Ascending aorta (tissue), 2 donors: ENCODE measurements around the gene RHOB. TPM values are rescaled to one million over a fixed set of nuclear protein-coding genes. Genes with fewer than 3 reads are reported as not detected.
"Not testable (repeated sequence)": the region's sequence is repeated elsewhere in the genome, so short reads cannot be mapped to it uniquely, and the experiment has no call there.

Experiments
- DNase-seq, 2 donors: peaks; one replicate each; pipeline ENCODE4 v3.0.0-alpha.2; 2019; ENCODE audit warnings: low spot score in 2 of 2
- H3K27ac ChIP-seq, 2 donors: fragments of 200-600 bp; sonication (generic); one replicate each; pipeline ENCODE4 v1.5.1; 2016 to 2017; ENCODE audit warnings: mild to moderate bottlenecking in 1 of 2
- H3K27me3 ChIP-seq: fragments of 200-600 bp; sonication (generic); one replicate; pipeline ENCODE4 v1.5.1; 2017
- H3K36me3 ChIP-seq, 2 donors: fragments of 200-600 bp; sonication (generic); one replicate each; pipeline ENCODE4 v1.5.1; 2016
- H3K4me1 ChIP-seq, 2 donors: fragments of 200-600 bp; sonication (generic); one replicate each; pipeline ENCODE4 v1.5.1; 2016 to 2017; ENCODE audit warnings: mild to moderate bottlenecking in 1 of 2
- H3K4me3 ChIP-seq, 2 donors: fragments of 200-600 bp; sonication (generic); one replicate each; pipeline ENCODE4 v1.5.1; 2016 to 2017; ENCODE audit warnings: mild to moderate bottlenecking in 1 of 2
- H3K9me3 ChIP-seq, 2 donors: fragments of 200-600 bp; sonication (generic); one replicate each; pipeline ENCODE4 v1.5.1; 2016
- intact Hi-C: fragments of 100-400 bp; cut with DNase I; formaldehyde crosslinking; loops from one replicate; pipeline ENCODE4 v1.15.1; 2023
- total RNA-seq: library from RNA; depleted of rRNA; stranded (reverse); fragments of >200 nt; gene quantifications from one replicate; pipeline ENCODE4 v1.1.0, GENCODE V29; 2016
- TF ChIP-seq, protein P1 (sequence below), 3 experiments: fragments of 200-600 bp in 2 of 3; fragments of 450-650 bp in 1 of 3; sonication (generic) in 2 of 3; IDR thresholded peaks; one replicate each; pipeline ENCODE4 v1.5.1; 2016 to 2019; ENCODE audit warnings: antibody characterized with exemption in 3 of 3, mild to moderate bottlenecking in 1 of 3, moderate library complexity in 1 of 3

The RHOB gene
- total RNA-seq, 1 donor from 2014 or later = 3,143 TPM

DNA sequence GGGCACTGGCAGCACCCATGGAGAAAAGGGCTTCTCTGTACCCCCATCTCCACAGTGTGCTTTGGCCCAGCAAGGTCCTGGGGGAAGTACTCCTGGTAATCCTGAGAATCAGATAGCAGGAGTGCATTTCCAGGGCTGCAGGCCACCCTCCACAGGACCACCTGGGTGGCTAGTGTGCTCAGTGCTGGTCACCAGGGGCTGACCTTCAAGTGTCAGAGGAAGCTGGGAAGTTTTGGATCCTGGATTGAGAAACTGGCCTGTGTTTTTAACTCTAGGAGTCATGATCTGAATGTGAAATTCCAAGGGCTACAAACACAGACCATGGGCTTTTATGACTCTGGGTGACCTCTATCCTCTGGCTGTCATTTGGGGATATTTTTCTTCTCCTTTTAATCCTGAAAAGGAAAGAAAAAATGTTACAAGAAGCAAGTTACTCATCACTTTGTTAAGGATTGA is 9.3 kb downstream of the RHOB start:
- no peaks in the 10 kb centered on the region for H3K36me3 ChIP-seq
- peak overlapping the region; percentile 60 to 76 for H3K27ac ChIP-seq
- no peak overlapping the region for H3K4me3 ChIP-seq
- H3K27me3 ChIP-seq = no peaks in the 10 kb centered on the region
- H3K4me1 ChIP-seq = peaks cover 0 to under 1% of the 10 kb centered on the region in 2 donors
- H3K9me3 ChIP-seq = no peaks in the 10 kb centered on the region
- TF ChIP-seq, protein P1, sequence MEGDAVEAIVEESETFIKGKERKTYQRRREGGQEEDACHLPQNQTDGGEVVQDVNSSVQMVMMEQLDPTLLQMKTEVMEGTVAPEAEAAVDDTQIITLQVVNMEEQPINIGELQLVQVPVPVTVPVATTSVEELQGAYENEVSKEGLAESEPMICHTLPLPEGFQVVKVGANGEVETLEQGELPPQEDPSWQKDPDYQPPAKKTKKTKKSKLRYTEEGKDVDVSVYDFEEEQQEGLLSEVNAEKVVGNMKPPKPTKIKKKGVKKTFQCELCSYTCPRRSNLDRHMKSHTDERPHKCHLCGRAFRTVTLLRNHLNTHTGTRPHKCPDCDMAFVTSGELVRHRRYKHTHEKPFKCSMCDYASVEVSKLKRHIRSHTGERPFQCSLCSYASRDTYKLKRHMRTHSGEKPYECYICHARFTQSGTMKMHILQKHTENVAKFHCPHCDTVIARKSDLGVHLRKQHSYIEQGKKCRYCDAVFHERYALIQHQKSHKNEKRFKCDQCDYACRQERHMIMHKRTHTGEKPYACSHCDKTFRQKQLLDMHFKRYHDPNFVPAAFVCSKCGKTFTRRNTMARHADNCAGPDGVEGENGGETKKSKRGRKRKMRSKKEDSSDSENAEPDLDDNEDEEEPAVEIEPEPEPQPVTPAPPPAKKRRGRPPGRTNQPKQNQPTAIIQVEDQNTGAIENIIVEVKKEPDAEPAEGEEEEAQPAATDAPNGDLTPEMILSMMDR (IDR thresholded peaks at IDR 0.05) = no peak
- DNase-seq = peak in 1 of 2 donors; percentile 61
- intact Hi-C loops = loop anchor here (5.0 to 10.0 kb wide), 2 partner anchors 59 to 121 kb away; no protein-coding TSS in a partner anchor

DNA sequence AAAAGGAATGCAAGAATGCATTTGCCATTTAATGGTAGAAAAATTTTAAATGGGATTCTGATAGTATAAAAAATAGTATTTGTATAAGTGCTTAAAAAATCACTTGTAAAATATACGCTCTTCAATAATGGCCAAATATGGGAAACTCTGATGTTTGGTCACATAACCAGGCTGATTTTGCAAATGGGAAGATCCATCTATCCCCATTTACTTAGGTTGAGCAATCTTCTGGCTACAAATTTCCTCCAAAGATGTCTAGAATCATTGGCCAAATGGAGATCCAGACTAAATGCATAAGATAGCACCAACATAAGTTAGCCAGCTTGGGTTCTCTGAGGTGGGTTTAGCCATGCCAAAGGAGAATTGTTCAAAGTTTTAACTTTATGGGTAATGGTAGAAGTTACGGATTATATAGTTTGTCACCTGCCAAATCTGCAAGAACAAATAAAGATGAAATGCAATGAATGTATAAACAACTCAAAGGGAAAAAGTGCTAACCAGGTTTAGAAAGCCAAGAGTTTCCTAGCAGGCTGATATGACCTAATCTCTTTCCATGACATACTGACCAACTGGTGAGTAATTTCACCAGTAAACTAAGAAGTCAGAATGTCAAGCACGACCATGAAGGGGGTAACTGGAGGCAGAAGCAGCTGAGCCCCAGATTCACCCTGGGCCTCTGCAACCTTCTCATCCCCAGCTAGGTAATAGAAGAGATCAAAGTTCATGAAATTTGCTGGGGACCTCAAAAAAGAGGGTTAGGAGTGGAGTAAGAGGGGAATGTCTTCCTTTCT is 10.0 kb downstream of the RHOB start:
- DNase-seq = peak in 1 of 2 donors; percentile 54
- no peaks in the 10 kb centered on the region for H3K27me3 ChIP-seq
- intact Hi-C loops = loop anchor here (5.0 to 10.0 kb wide), 2 partner anchors 58 to 120 kb away; no protein-coding TSS in a partner anchor
- H3K36me3 ChIP-seq = no peaks in the 10 kb centered on the region
- H3K9me3 ChIP-seq = no peaks in the 10 kb centered on the region
- no peaks in the 10 kb centered on the region for H3K4me1 ChIP-seq
- TF ChIP-seq, protein P1 (IDR thresholded peaks at IDR 0.05) = no peak
- H3K4me3 ChIP-seq = no peak overlapping the region
- H3K27ac ChIP-seq = peak overlapping the region; percentile 60 to 76

DNA sequence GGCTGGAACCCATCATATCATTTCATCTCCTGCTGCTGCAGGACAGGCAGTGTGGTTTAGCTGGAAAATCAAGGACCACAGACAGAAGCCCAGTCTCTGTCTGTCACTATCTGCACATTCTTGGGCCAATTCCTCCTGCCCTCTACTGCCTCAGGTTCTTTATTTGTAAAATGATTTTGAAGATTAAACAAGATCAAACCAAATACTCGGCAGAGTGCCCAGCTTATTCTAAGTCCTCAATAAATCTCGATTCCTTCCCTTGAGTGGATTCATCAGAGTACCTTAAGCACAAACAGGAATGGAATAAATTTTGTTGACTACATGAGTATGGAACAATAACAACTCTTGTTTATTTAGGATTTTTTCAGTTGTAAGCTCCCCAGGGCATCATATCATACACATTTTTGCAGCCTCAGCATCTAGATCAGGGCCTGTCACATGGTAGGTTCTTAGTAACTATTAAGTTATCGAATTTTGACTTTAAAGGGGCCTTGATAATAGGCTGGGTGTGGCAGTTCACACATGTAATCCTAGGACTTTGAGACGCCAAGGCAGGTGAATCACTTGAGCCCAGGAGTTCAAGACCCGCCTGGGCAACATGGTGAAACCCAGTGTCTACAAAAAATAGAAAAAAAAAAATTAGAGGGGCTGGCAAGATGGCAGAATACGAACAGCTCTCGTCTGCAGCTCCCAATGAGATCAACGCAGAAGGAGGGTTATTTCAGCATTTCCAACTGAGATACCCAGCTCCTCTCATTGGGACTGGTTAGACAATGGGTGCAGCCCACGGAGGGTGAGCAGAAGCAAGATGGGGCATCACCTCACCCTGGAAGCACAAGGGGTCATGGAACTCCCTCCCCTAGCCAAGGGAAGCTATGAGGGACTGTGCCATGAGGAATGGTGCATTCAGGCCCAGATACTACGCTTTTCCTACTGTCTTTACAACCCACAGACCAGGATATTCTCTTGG is 11.1 kb downstream of the RHOB start:
- H3K9me3 ChIP-seq = no peaks in the 10 kb centered on the region
- intact Hi-C loops = loop anchor here (5.0 to 10.0 kb wide), 2 partner anchors 57 to 119 kb away; no protein-coding TSS in a partner anchor
- no peak overlapping the region for H3K4me3 ChIP-seq
- TF ChIP-seq, protein P1 (IDR thresholded peaks at IDR 0.05) = no peak
- DNase-seq = peak in 1 of 2 donors; percentile 44
- H3K27ac ChIP-seq = peak overlapping the region in 1 of 2 donors; percentile 30
- H3K27me3 ChIP-seq = no peaks in the 10 kb centered on the region
- H3K36me3 ChIP-seq = no peaks in the 10 kb centered on the region
- no peaks in the 10 kb centered on the region for H3K4me1 ChIP-seq

DNA sequence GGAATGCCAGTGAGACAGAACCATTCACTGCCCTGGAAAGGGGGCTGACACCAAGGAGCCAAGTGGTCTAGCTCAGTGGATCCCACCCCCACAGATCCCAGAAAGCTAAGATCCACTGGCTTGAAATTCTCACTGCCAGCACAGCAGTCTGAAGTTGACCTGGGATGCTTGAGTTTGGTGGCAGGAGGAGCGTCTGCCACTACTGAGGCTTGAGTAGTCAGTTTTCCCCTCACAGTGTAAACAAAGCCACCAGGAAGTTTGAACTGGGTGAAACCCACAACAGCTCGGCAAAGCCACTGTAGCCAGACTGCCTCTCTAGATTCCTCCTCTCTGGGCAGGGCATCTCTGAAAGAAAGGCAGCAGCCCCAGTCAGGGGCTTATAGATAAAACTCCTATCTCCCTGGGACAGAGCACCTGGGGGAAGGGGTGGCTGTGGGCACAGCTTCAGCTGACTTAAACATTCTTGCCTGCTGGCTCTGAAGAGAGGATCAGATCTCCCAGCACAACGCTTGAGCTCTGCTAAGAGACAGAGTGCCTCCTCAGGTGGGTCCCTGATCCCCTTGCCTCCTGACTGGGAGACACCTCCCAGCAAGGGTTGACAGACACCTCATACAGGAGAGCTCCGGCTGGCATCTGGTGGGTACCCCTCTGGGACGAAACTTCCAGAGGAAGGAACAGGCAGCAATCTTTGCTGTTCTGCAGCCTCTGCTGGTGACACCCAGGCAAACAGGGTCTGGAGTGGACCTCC is 12.0 kb downstream of the RHOB start:
- not testable (repeated sequence) for H3K27me3 ChIP-seq, H3K27ac ChIP-seq, H3K4me1 ChIP-seq, H3K4me3 ChIP-seq, H3K9me3 ChIP-seq, H3K36me3 ChIP-seq
- intact Hi-C loops = loop anchor here (5.0 to 10.0 kb wide), 2 partner anchors 56 to 118 kb away; no protein-coding TSS in a partner anchor
- peak in 1 of 2 donors; percentile 58 for DNase-seq

DNA sequence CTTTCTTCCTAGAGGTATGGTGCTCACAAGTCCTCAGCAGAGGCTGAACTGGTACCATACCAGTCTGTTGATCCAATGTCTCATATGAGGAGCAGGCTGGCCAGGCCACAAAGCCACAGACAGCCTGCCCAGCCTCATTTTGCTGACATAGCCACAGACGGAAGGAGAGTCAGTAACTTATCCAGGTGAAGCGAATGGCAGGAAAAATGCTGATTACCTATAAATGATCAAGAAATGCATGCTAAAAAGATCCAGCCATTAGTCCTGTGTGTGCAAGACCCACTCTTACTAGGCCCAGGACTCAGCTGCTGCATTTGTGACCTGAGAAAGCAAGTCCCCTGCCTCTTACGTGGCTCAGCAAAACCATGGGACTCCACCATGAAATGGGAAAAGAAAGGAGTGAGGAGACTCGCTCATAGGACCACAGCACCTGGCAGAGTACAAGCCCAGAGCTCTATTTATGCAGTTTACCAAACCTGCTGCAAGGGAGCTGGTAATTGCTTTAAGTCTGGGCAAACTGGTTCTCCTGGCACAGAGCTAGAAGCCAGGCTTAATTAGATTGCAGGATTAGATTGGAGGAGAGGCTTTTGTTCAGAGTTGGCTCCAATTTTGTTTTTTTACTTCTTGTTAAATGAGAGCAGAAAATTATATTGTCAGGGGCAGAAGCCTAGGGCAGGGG is 19.0 kb downstream of the RHOB start:
- H3K36me3 ChIP-seq = no peaks in the 10 kb centered on the region
- intact Hi-C loops = no loop called here
- TF ChIP-seq, protein P1 (IDR thresholded peaks at IDR 0.05) = no peak
- H3K4me1 ChIP-seq = no peaks in the 10 kb centered on the region
- no peak overlapping the region for H3K4me3 ChIP-seq
- no peaks in the 10 kb centered on the region for H3K27me3 ChIP-seq
- peak in 1 of 2 donors; percentile 40 for DNase-seq
- no peak overlapping the region for H3K27ac ChIP-seq
- H3K9me3 ChIP-seq = no peaks in the 10 kb centered on the region
